ENCODE data around the gene SMC3. TPM values are rescaled to one million over a fixed set of nuclear protein-coding genes. Genes with fewer than 3 reads are reported as not detected.
"Not testable (repeated sequence)": the region's sequence is repeated elsewhere in the genome, so short reads cannot be mapped to it uniquely, and the experiment has no call there.

Gene SMC3
- total RNA-seq, 1 experiment from 2014 or later: 39.8 TPM

- not testable (repeated sequence) for DNase-seq (ENCODE audit: low read depth)
Measured at GRCh38 chr10:110623316-110623715, 55.8 kb downstream of the SMC3 start.

GRCh38 chr10:110625356-110625894 is 57.9 kb downstream of the SMC3 start:
- no peak for DNase-seq (ENCODE audit: low read depth)

GRCh38 chr10:110625951-110626855 is 58.7 kb downstream of the SMC3 start:
- DNase-seq (ENCODE audit: low read depth): no peak

GRCh38 chr10:110628161-110628560 is 60.7 kb downstream of the SMC3 start:
- DNase-seq (ENCODE audit: low read depth): no peak

- no peak for DNase-seq (ENCODE audit: low read depth)
Measured at GRCh38 chr10:110629680-110630191, 62.2 kb downstream of the SMC3 start.

GRCh38 chr10:110631934-110632333 is 64.4 kb downstream of the SMC3 start:
- DNase-seq (ENCODE audit: low read depth): no peak

GRCh38 chr10:110632591-110633215 is 65.2 kb downstream of the SMC3 start:
- DNase-seq (ENCODE audit: low read depth): no peak

- peak; percentile 56 for DNase-seq (ENCODE audit: low read depth)
Measured at GRCh38 chr10:110634527-110635209, 67.2 kb downstream of the SMC3 start.

GRCh38 chr10:110636572-110636931 is 69.1 kb downstream of the SMC3 start:
- DNase-seq (ENCODE audit: low read depth): no peak

- no peak for DNase-seq (ENCODE audit: low read depth)
Measured at GRCh38 chr10:110636932-110637557, 69.5 kb downstream of the SMC3 start.

GRCh38 chr10:110637558-110638053 is 70.1 kb downstream of the SMC3 start:
- no peak for DNase-seq (ENCODE audit: low read depth)

GRCh38 chr10:110638319-110638718 is 70.8 kb downstream of the SMC3 start:
- DNase-seq (ENCODE audit: low read depth): no peak

GRCh38 chr10:110639046-110639445 is 71.6 kb downstream of the SMC3 start:
- not testable (repeated sequence) for DNase-seq (ENCODE audit: low read depth)

- DNase-seq (ENCODE audit: low read depth): not testable (repeated sequence)
Measured at GRCh38 chr10:110639858-110640257, 72.4 kb downstream of the SMC3 start.

GRCh38 chr10:110641256-110641655 is 73.8 kb downstream of the SMC3 start:
- DNase-seq (ENCODE audit: low read depth): peak; percentile 40

- no peak for DNase-seq (ENCODE audit: low read depth)
Measured at GRCh38 chr10:110642204-110643034, 74.9 kb downstream of the SMC3 start.

GRCh38 chr10:110643035-110643652 is 75.6 kb downstream of the SMC3 start:
- DNase-seq (ENCODE audit: low read depth): no peak

- peak; percentile 17 for DNase-seq (ENCODE audit: low read depth)
Measured at GRCh38 chr10:110643653-110644597, 76.4 kb downstream of the SMC3 start, which contains the start of gene RBM20. Gene RBM20 (plus strand): TSS chr10:110644336. CDS start chr10:110644455, 119 bp downstream.
